ENCODE measurements around the gene CREB3L2.
"Not testable (repeated sequence)": the region's sequence is repeated elsewhere in the genome, so short reads cannot be mapped to it uniquely, and the experiment has no call there.

The CREB3L2 gene

DNA sequence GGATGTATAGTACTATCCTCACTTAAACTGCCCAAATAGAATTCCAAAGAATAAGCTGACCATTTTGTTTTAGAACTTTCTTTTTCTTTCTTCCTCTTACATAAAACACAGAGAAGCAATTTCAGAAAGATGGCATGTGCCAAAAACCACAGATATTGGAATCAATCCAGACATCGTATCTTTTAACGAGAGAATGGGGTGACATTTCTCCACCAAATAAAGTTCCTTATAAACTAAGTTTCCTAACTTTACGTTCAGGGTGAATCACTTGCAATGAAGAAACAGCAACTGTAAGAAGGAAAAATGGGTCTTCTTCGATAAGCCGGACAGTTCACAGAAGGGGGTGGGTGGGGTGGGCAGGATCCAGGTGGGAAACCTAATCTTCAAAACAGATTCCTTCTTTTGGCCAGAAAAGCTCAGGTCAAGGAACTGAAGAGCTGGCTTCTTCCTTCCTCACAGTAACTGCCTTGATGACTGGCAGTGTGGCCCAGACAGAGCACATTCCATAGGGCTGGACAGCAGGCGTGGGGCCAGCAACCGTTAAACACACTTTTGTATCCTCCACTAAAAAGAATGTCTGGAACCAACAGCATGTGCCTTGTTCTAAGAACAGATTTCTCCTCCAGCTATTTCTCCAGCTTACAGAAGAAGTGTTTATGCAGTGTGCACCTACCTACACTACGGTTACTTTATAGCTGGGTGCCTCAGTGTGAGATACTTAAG is 31.5 kb downstream of the CREB3L2 start:
- CTCF ChIA-PET: interaction anchor here (0.6 to 2.8 kb wide), 3 partner anchors 11 to 32 kb away, joined by 3 to 9 read pairs (median 4); partner anchors contain the start of gene CREB3L2
- no peak for DNase-seq (ENCODE audit: extremely low spot score)
- POLR2A ChIA-PET: no interaction called here
- TF ChIP-seq, protein P1, sequence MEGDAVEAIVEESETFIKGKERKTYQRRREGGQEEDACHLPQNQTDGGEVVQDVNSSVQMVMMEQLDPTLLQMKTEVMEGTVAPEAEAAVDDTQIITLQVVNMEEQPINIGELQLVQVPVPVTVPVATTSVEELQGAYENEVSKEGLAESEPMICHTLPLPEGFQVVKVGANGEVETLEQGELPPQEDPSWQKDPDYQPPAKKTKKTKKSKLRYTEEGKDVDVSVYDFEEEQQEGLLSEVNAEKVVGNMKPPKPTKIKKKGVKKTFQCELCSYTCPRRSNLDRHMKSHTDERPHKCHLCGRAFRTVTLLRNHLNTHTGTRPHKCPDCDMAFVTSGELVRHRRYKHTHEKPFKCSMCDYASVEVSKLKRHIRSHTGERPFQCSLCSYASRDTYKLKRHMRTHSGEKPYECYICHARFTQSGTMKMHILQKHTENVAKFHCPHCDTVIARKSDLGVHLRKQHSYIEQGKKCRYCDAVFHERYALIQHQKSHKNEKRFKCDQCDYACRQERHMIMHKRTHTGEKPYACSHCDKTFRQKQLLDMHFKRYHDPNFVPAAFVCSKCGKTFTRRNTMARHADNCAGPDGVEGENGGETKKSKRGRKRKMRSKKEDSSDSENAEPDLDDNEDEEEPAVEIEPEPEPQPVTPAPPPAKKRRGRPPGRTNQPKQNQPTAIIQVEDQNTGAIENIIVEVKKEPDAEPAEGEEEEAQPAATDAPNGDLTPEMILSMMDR (IDR thresholded peaks at IDR 0.05; ENCODE audit: control extremely low read depth, extremely low read depth, low read depth, missing control alignments): no peak

- DNase-seq (ENCODE audit: extremely low spot score): no peak
- CTCF ChIA-PET: interaction anchor here (0.6 to 2.8 kb wide), 4 partner anchors 12 to 31 kb away, joined by 3 to 9 read pairs (median 4); no protein-coding TSS in a partner anchor
- POLR2A ChIA-PET: no interaction called here
- TF ChIP-seq, protein P1 (IDR thresholded peaks at IDR 0.05; ENCODE audit: control extremely low read depth, extremely low read depth, low read depth, missing control alignments): no peak
These were observed 32.1 kb downstream of the CREB3L2 start for GRCh38 chr7:137969828-137970227.

DNA sequence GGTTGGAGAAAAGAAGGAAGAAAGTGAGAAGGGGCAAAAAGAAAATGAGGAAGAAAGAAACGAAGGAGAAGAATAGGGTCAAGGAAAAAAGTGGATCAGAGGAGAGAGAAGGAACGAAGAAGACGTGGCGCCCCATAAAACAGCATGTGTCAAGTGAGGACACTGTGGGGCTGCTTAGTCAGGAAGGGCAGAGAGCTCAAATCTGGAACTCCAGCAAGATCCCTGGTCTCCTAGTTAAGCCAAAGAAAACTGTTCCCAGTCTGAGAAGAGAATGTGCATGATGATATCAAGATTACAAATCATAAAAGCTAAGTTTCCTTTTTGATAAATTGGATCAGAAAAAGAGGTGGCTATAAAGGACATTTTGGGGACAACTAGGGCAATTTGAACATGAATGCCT is 33.0 kb downstream of the CREB3L2 start:
- no peak for DNase-seq (ENCODE audit: extremely low spot score)
- TF ChIP-seq, protein P1 (IDR thresholded peaks at IDR 0.05; ENCODE audit: control extremely low read depth, extremely low read depth, low read depth, missing control alignments): no peak
- ChIA-PET POLR2A (no interaction called here), CTCF (interaction anchor here (0.7 to 2.8 kb wide), 5 partner anchors 11 to 39 kb away, joined by 3 to 9 read pairs (median 3); no protein-coding TSS in a partner anchor)

GRCh38 chr7:137968339-137968738 is 33.5 kb downstream of the CREB3L2 start:
- CTCF ChIA-PET: interaction anchor here (0.9 to 2.8 kb wide), 3 partner anchors 13 to 38 kb away, joined by 3 to 9 read pairs (median 4); no protein-coding TSS in a partner anchor
- POLR2A ChIA-PET: not testable (repeated sequence)

GRCh38 chr7:137967143-137968018 is 34.5 kb downstream of the CREB3L2 start:
- CTCF ChIA-PET: interaction anchor here (0.8 to 2.0 kb wide), 12 partner anchors 8 to 68 kb away, joined by 3 to 8 read pairs (median 3); partner anchors contain the start of gene CREB3L2
- POLR2A ChIA-PET: no interaction called here
- TF ChIP-seq, protein P1 (IDR thresholded peaks at IDR 0.05; ENCODE audit: control extremely low read depth, extremely low read depth, low read depth, missing control alignments): no peak
- DNase-seq (ENCODE audit: extremely low spot score): no peak

More at GRCh38 chr7:137968339-137968738, 33.5 kb downstream of the CREB3L2 start:
- not testable (repeated sequence) for DNase-seq (ENCODE audit: extremely low spot score)

GRCh38 chr7:137966641-137967142 is 35.2 kb downstream of the CREB3L2 start:
- DNase-seq (ENCODE audit: extremely low spot score): no peak
- ChIA-PET POLR2A (no interaction called here), CTCF (interaction anchor here (0.8 to 2.0 kb wide), 12 partner anchors 9 to 67 kb away, joined by 3 to 8 read pairs (median 3); partner anchors contain the start of gene CREB3L2)
- TF ChIP-seq, protein P1 (IDR thresholded peaks at IDR 0.05; ENCODE audit: control extremely low read depth, extremely low read depth, low read depth, missing control alignments): no peak
